Activated T-helper 1 cell treated with anti-CD3 and anti-CD28 coated beads, Interleukin-12 subunit alpha, Interleukin-12 subunit beta, Interleukin-2, Interleukin-4 antibody, amounts not matched to agents 30 ng/mL and 10 ng/mL and 1 ng/mL, durations not matched to agents 14 hours and 24 hours and 36 hours (primary cell): ENCODE data around the gene CHCHD6. TPM values are rescaled to one million over a fixed set of nuclear protein-coding genes. Genes with fewer than 3 reads are reported as not detected.

Experiments used
- DNase-seq: peaks from one replicate; pipeline ENCODE4 v3.0.0; 2021; ENCODE audit warnings: low spot score
- H3K27ac Mint-ChIP-seq: one replicate; pipeline ENCODE4 v1.8.0; 2021; ENCODE audit warnings: mild to moderate bottlenecking, mixed read lengths
- H3K27me3 Mint-ChIP-seq: one replicate; pipeline ENCODE4 v1.8.0; 2022; ENCODE audit warnings: mild to moderate bottlenecking, moderate library complexity, mixed read lengths; ENCODE audit not compliant: insufficient read depth
- H3K36me3 Mint-ChIP-seq: one replicate; pipeline ENCODE4 v1.8.0; 2021; ENCODE audit warnings: low read depth, mixed read lengths
- H3K4me1 Mint-ChIP-seq: one replicate; pipeline ENCODE4 v1.8.0; 2021; ENCODE audit warnings: low read depth, mixed read lengths
- H3K4me3 Mint-ChIP-seq: one replicate; pipeline ENCODE4 v1.8.0; 2021; ENCODE audit warnings: mild to moderate bottlenecking, moderate library complexity, mixed read lengths
- H3K9me3 Mint-ChIP-seq: one replicate; pipeline ENCODE4 v1.8.0; 2021; ENCODE audit warnings: mixed read lengths
- intact Hi-C: fragments of 100-400 bp; cut with micrococcal nuclease; formaldehyde crosslinking; loops from one replicate; pipeline ENCODE4 v1.15.1; 2024
- total RNA-seq: library from RNA; stranded (reverse); gene quantifications from 2 replicates; pipeline ENCODE4 v1.2.3, GENCODE V29; 2022

The CHCHD6 gene
- total RNA-seq, 1 donor from 2014 or later = 17.5 TPM

DNA sequence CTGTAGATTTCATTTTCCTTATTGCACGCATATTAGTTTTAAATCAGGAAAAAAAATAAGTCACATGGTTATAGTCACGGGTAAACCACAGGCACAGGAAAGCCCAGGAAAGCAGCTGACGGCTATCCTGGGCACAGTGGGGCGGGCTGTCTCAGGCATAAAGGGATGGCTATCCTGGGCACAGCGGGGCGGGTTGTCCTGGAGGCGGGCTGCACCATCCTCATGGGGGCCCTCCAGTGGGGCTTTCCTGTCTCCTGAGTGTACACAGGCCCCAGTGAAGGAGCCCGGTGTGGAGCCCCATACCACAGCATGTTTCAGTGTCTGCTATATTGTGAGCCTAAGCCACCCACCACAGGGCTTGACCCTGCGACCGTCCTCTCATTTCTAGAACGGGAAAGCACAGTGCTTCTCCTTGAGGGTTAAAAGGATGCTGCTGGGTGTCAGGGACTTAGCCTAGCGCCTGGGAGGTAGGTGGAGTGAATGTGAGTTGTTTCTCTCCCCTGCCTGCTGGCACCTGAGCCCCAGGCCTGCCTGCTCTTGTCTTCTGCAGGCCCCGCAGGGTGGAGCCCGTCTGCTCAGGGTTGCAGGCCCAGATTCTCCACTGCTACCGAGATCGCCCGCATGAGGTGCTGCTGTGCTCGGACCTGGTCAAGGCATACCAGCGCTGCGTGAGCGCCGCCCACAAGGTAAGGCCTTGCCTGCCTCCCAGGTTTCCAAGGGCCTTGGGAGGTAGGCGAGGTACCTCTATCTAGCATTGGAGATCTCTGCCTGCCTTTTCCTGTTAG lies 253.0 kb downstream of the CHCHD6 start:
- no peak overlapping the region for H3K4me3 Mint-ChIP-seq
- H3K36me3 Mint-ChIP-seq = no peaks in the 10 kb centered on the region
- no peaks in the 10 kb centered on the region for H3K27me3 Mint-ChIP-seq
- no peak overlapping the region for H3K27ac Mint-ChIP-seq
- intact Hi-C loops = no loop called here
- no peak for DNase-seq
- no peaks in the 10 kb centered on the region for H3K4me1 Mint-ChIP-seq
- H3K9me3 Mint-ChIP-seq = no peaks in the 10 kb centered on the region

DNA sequence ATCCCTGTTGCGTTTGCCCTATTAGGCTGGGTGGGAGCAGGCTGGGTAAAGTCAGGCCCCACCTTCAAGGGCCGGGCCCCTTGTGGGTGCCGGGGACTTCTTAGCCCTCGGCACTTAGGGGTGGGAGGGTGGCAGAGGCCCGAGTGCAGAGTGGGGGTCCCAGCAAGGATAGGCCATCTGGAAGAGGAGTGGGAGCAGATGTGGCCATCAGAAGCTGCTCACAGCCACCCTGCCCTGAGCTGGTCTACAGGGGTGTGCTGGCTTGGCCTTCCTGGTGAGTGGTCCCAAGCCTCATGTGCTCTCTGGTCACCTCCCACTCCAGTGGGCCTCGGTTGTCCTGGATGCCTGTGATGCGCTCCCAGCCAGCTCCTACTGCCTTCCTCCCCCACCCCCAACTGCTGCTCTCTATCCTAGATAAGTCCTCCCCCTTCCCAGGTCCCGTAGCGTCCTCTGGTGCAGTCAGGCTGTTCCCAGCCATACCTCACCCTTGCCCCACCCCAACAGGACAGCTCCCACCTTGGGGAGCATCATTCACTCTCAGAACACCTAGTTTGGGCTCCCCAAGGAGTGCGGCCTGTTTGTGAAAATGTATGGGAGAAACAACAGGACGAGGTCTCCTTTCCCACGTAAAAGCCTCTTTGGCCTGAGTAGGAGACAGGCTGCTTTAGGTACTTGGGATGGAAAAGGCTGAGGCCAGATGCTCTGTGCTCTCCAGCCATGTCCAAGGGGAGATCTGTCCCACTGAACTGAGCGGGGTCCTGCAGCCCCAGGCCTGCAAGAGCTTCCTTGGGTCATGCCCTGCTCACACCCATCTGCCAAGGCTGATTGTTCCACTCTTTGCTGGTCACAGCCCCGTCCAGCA lies 254.0 kb downstream of the CHCHD6 start:
- Mint-ChIP-seq H3K27ac (no peak overlapping the region), H3K4me1 (no peaks in the 10 kb centered on the region)
- intact Hi-C loops = no loop called here

DNA sequence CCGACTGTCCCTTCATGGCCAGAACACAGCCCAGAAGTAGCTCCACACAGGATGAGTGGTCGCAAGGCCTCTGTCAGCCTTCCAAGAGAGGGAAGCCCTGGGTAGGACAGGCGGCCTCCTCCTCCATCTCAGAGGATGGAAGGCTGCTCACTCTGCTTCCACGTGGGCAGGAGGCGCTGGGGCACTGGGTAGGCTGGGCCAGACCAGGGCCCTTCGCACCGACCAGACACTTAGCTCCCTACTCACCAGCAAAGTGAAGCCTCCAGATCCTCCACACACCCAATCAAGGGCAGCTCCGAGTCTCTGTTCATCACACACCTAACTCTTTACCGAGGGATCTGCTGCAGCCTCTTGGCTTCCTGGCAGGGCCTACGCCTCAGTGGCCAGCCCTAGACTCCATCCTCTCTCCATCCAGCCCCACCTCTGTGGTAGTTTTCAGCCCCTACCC lies 254.6 kb downstream of the CHCHD6 start:
- no peaks in the 10 kb centered on the region for H3K27me3 Mint-ChIP-seq
- intact Hi-C loops = no loop called here
- no peaks in the 10 kb centered on the region for H3K4me1 Mint-ChIP-seq
- H3K36me3 Mint-ChIP-seq = no peaks in the 10 kb centered on the region
- H3K9me3 Mint-ChIP-seq = no peaks in the 10 kb centered on the region
- no peak overlapping the region for H3K4me3 Mint-ChIP-seq
- no peak overlapping the region for H3K27ac Mint-ChIP-seq
- no peak for DNase-seq

More for the DNA sequence above, 254.0 kb downstream of the CHCHD6 start:
- no peaks in the 10 kb centered on the region for H3K9me3 Mint-ChIP-seq
- no peak overlapping the region for H3K4me3 Mint-ChIP-seq
- no peak for DNase-seq
- no peaks in the 10 kb centered on the region for H3K36me3 Mint-ChIP-seq
- H3K27me3 Mint-ChIP-seq = no peaks in the 10 kb centered on the region

DNA sequence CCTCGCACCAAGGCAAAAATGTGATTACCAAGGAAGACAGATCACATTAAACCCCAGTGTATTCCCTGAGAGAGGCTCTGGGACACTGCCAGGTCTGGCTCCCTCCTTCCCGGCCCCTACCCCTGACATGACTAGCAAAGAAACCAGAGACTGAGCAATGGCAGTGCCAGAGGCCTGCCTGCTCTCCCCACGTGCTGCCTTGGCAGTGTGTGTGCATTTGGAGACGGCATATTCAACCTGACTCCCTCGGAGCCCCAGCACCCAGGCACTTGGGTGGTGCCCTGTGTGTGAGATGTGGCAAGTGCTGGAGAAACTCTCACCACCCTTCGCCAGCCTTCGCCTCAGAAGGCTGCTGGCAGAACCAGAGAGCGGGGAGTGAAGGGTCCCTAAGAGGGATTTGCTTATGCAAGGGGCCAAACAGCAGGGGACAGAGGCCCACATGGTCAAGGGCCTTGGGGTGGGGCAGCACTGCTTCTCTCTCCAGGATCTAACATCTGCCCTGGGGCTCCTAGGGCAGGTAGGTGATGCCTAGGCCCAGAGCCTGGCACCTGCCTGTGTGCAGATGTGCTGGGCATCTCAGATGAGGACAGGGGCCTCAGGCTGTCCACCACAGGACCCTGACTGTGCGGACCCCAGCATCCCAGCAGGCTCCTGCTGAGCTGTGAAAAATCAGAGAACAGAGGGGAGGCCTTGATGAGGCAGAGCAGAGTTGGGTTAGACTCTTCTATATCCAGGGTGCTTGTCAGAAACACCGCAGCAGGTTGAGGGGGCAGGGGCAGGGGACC lies 255.3 kb downstream of the CHCHD6 start:
- no peak overlapping the region for H3K4me3 Mint-ChIP-seq
- H3K9me3 Mint-ChIP-seq = no peaks in the 10 kb centered on the region
- no peaks in the 10 kb centered on the region for H3K4me1 Mint-ChIP-seq
- intact Hi-C loops = no loop called here
- no peak for DNase-seq
- no peaks in the 10 kb centered on the region for H3K36me3 Mint-ChIP-seq
- no peak overlapping the region for H3K27ac Mint-ChIP-seq
- H3K27me3 Mint-ChIP-seq = no peaks in the 10 kb centered on the region

DNA sequence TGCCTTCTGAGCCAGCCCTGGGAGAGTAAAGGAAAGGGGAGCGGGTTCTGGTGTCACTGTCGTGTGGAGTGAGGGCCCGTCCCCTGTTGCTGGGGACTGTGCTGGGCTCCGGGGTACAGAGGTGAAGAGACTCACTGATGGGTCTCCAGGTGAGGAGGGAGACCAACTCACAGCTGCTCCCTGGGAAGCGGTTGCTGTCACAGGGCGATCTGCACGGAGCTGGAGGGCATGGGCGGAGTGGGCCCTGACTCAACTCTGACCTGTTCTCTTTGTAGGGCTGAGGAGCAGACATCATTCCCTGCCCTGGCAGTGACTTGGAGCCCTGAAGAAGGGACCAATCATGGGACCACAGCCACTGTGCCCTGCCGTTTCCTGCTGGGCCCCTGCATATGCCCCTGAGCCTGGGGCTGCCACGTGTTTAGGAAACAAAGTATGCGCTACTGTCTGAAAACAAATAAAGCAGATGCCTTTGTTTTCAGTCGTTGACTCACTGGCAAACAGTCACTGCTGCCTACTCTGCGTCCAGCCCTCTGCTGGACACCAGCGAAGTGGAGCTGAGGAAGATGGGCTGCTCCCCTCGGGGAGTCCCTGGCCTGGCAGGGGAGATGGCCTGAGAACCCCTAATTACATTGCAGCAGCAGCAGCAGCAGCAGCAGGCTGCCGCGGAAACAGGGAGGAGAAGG lies 256.0 kb downstream of the CHCHD6 start:
- no peaks in the 10 kb centered on the region for H3K27me3 Mint-ChIP-seq
- no peaks in the 10 kb centered on the region for H3K4me1 Mint-ChIP-seq
- no peak for DNase-seq
- H3K36me3 Mint-ChIP-seq = no peaks in the 10 kb centered on the region
- no peaks in the 10 kb centered on the region for H3K9me3 Mint-ChIP-seq
- H3K27ac Mint-ChIP-seq = no peak overlapping the region
- intact Hi-C loops = no loop called here
- H3K4me3 Mint-ChIP-seq = no peak overlapping the region

DNA sequence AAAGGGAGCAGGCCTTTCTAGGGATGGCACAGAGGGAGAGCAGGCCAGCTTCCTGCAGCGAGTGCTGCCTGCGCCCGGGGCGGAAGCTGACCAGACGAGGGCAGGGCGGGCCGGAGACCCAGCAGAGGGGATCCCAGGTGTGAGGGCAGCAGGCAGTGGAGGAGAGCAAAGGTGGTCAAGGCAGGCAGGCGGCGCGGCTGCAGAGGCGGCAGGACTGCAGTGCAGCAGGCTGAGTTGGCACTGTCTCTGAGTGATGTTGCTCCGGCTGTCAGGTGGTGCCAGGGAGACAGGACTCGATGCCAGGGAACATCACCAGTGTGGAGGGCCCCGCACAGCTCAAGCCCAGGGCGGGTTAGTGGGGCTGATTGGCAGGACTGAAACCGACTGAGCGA lies 256.6 kb downstream of the CHCHD6 start:
- Mint-ChIP-seq H3K27me3 (no peaks in the 10 kb centered on the region), H3K36me3 (no peaks in the 10 kb centered on the region), H3K27ac (no peak overlapping the region), H3K4me3 (no peak overlapping the region), H3K4me1 (no peaks in the 10 kb centered on the region), H3K9me3 (no peaks in the 10 kb centered on the region)
- DNase-seq = no peak
- intact Hi-C loops = no loop called here

DNA sequence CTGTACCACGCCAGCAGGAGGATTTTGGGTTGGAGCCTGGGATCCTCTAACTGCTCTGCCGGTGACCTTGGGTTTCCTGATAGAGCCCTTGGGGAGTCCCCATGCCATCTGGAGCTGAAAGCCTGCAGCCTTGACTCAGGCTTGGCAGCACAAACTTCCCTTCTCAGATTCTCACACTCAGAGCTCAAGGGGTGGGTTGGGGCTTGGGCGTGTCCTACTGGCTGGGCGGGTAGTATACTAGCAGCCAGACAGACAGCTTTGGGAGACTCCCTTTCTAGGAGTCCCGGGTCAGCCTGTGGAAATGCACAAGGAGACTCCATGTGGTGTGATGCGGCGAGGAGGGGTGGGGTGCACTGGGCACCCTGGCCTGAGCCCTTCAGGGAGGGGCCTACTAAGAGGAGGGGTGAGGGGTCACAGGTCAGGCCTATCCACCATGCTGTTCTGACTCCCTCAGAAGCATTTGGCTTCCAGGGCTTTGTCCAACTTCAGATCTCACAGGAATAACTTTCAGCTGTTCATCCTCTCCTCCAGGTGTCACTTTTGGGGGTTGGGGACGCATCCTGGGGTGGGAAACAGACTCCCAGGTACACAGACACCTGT lies 257.3 kb downstream of the CHCHD6 start:
- Mint-ChIP-seq H3K27me3 (no peaks in the 10 kb centered on the region), H3K4me3 (no peak overlapping the region), H3K36me3 (no peaks in the 10 kb centered on the region), H3K27ac (no peak overlapping the region), H3K9me3 (no peaks in the 10 kb centered on the region), H3K4me1 (no peaks in the 10 kb centered on the region)
- DNase-seq = no peak
- intact Hi-C loops = no loop called here

DNA sequence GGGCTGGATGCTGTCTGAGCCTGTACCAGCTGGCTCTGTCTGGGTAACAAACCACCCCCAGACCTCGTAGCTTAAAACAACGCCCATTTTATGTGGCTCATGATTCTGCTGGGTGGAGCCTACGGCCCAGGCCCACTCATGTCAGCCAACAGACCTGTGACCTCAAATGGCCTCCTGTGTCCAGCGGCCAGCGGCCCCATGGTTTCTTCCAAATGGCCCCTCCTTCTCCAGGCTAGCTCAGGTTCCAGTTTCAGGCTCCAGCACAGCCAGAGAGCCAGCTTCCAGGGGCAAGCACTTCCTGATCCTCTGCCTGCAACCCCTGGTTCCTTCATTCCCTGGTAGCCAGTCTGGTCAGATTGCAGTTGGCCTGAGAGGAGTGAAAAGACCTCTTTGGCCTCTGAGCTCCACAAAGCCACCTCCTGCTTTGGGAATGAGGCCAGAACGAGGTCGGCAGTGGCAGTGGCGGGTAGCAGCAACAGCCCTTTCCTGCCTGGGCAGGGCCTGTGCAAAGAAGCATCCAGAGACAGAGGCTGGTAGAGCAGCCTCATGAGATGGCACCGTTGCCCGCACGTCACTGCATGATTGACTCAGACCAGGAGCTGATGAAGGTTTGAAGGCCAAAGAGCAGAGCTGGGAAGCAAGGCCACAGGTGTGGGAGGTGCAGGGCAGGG lies 257.9 kb downstream of the CHCHD6 start:
- H3K27ac Mint-ChIP-seq = no peak overlapping the region
- no peaks in the 10 kb centered on the region for H3K9me3 Mint-ChIP-seq
- DNase-seq = no peak
- no peak overlapping the region for H3K4me3 Mint-ChIP-seq
- no peaks in the 10 kb centered on the region for H3K27me3 Mint-ChIP-seq
- H3K36me3 Mint-ChIP-seq = no peaks in the 10 kb centered on the region
- intact Hi-C loops = no loop called here
- H3K4me1 Mint-ChIP-seq = no peaks in the 10 kb centered on the region

DNA sequence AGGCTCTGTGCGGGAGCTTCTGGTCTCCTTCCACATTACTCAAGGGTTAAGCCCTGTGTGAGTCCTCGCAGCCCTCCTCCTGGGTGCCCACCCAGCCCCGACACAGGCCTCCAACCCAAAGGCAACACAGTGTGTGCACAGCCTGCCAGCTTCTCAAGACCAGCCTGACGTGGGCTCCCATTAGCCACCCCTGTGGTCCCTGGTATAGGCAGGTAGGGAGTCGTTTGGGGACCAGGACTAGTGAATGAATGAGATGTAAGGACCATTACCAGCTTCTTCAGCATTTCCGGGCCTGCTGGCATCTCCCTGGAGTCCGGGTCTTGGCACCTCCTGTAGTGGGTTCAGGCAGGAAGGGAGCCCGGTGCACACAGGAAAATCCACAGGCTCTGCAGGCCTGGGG lies 258.7 kb downstream of the CHCHD6 start:
- no peak for DNase-seq
- intact Hi-C loops = no loop called here
- Mint-ChIP-seq H3K27me3 (no peaks in the 10 kb centered on the region), H3K9me3 (no peaks in the 10 kb centered on the region), H3K27ac (no peak overlapping the region), H3K36me3 (no peaks in the 10 kb centered on the region), H3K4me3 (no peak overlapping the region), H3K4me1 (no peaks in the 10 kb centered on the region)

DNA sequence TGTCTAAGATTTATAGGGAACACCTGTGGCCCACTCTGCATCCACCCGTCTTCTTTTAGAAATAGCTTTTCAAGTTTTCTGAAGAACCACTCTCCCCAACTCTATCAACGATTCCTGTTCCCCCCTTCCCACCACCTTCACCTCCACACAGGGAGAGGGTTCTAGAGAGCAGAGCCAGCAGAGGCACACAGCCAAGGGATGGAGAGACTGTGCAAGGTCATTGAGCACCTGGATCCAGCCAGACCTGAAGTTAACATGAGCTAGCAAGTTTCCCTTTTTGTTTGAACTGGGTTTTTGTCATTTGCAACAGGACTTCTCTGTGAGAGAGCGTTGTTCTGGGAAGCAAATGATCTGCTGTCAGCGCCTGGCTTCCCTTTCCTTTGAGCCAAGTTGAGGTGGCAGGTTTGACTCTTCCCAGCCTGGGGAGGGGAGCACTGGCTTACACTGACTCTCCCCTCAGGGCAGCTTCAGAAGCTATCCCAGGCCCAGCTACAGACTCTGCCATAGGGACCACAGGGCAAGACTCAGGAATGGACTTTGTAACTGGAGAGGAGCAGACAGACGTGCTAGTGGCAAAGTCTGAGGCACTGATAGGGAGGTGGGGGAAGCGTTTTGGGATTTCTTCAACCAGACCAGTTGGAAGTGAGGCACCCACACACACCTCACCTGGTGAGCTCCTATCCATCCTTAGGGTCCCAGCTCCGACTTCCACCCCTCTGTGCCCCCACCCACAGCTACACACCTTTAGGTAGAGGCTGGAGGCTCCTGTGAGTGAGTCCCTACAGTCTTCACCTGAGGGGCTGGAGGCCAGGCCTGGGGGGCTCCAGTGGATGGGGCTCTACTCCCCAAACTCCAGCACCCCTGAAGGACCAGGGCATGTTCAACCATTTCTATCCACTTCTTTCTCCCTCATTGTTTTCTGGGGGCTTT lies 259.5 kb downstream of the CHCHD6 start:
- Mint-ChIP-seq H3K36me3 (no peaks in the 10 kb centered on the region), H3K4me1 (no peaks in the 10 kb centered on the region), H3K9me3 (no peaks in the 10 kb centered on the region), H3K4me3 (no peak overlapping the region), H3K27ac (no peak overlapping the region), H3K27me3 (no peaks in the 10 kb centered on the region)
- DNase-seq = no peak
- intact Hi-C loops = no loop called here

DNA sequence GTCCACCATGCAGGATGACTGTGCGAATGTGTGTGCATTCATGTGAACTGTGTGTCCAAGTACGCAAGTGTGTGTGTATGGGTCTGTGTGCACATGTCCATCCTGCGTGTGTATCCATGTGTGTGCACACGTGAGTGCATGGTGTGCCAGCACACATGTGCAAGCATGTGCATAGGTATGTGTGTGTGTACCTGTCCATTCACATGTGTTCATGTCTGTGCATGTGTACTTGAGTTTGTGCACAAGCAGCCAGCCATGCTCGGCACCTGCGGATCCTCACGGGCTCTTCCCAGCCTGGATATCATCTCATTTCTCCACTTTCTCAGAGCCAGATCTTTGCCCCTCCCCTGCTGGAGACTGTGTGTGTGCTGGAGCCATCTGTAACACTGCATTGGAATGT lies 260.2 kb downstream of the CHCHD6 start:
- intact Hi-C loops = no loop called here
- no peak overlapping the region for H3K4me3 Mint-ChIP-seq
- H3K36me3 Mint-ChIP-seq = no peaks in the 10 kb centered on the region
- no peaks in the 10 kb centered on the region for H3K4me1 Mint-ChIP-seq
- no peak for DNase-seq
- H3K27me3 Mint-ChIP-seq = peaks cover 1% of the 10 kb centered on the region
- no peaks in the 10 kb centered on the region for H3K9me3 Mint-ChIP-seq
- H3K27ac Mint-ChIP-seq = no peak overlapping the region
